ENCODE measurements around the gene ERFL.

ERFL gene

DNA sequence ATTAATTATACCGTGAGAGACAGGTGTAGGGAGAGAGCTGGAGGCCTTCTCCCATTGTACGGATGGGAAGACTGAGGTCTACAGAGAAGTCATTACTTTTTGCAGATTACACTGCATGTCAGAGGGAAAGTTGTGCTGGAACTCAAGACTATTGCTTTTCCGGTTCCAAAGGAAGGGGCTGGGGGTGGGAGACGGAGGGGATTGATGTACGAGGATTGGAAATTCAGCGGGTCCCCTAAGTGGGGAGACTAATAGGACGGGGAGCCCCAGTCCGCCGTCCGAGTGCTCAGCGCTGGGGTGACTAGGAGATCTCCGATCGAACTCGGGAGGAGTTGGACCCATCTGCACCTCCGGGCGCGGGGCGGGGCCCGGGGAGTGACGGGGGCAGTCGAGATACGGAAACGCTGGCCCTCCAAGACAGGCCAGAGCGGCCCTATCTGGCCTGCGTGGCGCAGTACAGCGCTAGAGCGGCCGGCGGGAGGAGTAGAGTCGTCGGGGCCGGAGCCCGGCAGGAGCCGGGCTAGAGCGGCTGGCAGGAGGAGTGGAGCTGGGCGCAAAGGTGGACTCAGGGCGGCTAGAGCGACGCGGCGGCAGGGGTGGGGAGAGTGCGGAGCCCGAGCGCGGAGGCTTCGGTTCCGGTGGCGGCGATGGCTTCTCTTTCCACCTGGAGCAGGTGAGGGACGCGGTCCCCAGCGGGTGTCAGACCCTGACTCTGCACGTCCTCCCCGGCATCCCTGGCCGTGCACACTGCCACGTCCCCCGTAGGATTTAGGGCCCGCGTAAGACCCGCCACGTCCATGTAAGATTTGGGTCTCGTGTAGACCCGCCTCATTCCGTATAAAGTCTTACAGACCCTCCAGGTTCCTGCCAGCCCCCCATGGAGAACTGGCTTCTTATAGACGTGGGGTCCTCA is 44.2 kb downstream of the ERFL start:
- Histone ChIP-seq H3K4me1 (ENCODE audit: insufficient read depth, insufficient read length) (peaks cover 2% of the 10 kb centered on the region), H3K9ac (ENCODE audit: insufficient read length, low read depth) (peak overlapping the region; percentile 91), H3K9me3 (ENCODE audit: insufficient read depth, low read length) (no peaks in the 10 kb centered on the region), H3K27me3 (ENCODE audit: insufficient read depth, insufficient read length) (peaks cover 26% of the 10 kb centered on the region), H3K4me3 (ENCODE audit: insufficient read length, low read depth) (peak overlapping the region; percentile 94), H3K36me3 (ENCODE audit: insufficient read depth, insufficient read length, low read length) (peaks cover 3% of the 10 kb centered on the region)
- no peak for TF ChIP-seq SUZ12 (IDR thresholded peaks at IDR 0.05; ENCODE audit: extremely low read depth, insufficient read depth, insufficient read length)
- no peak for TF ChIP-seq YY1 (IDR thresholded peaks at IDR 0.05; ENCODE audit: insufficient read depth, insufficient read length)
- no peak for TF ChIP-seq ZNF274 (IDR thresholded peaks at IDR 0.05; ENCODE audit: low read depth, low read length)
- peak; percentile 79 for DNase-seq (ENCODE audit: low read depth, low spot score)

- peak overlapping the region; percentile 65 for H3K4me3 ChIP-seq (ENCODE audit: insufficient read length, low read depth)
- peaks cover 26% of the 10 kb centered on the region for H3K27me3 ChIP-seq (ENCODE audit: insufficient read depth, insufficient read length)
- TF ChIP-seq SUZ12 (IDR thresholded peaks at IDR 0.05; ENCODE audit: extremely low read depth, insufficient read depth, insufficient read length), result no peak
- TF ChIP-seq ZNF274 (IDR thresholded peaks at IDR 0.05; ENCODE audit: low read depth, low read length), result no peak
- TF ChIP-seq YY1 (IDR thresholded peaks at IDR 0.05; ENCODE audit: insufficient read depth, insufficient read length), result no peak
- peaks cover 2% of the 10 kb centered on the region for H3K4me1 ChIP-seq (ENCODE audit: insufficient read depth, insufficient read length)
- DNase-seq (ENCODE audit: low read depth, low spot score), result no peak
- no peaks in the 10 kb centered on the region for H3K36me3 ChIP-seq (ENCODE audit: insufficient read depth, insufficient read length, low read length)
- H3K9me3 ChIP-seq (ENCODE audit: insufficient read depth, low read length), result no peaks in the 10 kb centered on the region
- peak overlapping the region; percentile 74 for H3K9ac ChIP-seq (ENCODE audit: insufficient read length, low read depth)
Measured at GRCh38 chr19:41883463-41883820, 44.8 kb downstream of the ERFL start.

DNA sequence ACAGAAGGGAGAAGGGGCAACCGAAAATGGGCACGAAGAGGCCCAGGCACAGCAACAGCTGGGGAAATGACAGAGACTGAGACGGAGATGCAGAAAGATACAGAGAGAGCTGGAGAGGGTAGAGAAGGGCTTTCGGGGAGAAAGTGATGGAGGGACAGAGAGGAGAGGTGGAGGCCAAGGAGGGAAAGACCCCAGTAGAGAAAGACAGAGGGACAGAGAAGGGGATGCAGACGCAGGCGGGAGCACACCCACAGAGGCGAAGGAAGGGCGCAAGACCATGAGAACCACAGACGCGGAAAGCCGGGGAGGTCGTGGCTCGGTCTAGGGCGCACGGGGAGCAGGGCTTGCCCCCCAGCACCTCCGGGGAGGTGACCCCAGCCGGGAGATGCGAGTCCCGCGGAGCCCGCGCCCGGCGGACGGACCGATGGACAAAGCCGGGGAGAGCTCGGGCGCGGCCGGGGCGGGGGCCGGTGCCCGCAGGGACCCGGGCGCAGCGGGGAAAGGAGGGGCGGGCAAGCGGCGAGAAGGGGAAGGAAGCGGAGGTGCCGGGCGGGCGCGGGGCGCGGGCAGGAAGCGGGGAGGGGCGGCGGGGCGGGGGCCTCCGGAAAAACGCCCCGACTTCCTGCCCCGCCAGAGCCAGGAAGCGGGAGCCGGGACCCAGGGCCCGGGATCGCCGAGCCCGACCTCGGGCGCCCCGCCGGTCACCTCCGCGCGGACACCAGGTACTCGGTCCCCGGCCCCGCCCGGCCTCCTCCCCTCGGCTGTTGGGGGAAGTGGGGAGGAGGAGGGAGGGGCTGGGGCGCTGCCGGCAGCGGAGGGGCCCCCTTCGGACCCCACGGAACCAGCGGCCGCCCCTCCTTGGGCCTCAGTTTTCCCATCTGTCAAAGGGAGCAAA is 45.4 kb downstream of the ERFL start, which contains the start of gene ARHGEF1:
Gene ARHGEF1 (plus strand): TSS at position 617 of the 895 bp plus-strand sequence. CDS start 4,899 bp downstream, outside the sequence.
- Histone ChIP-seq H3K4me1 (ENCODE audit: insufficient read depth, insufficient read length) (peaks cover 2% of the 10 kb centered on the region), H3K9ac (ENCODE audit: insufficient read length, low read depth) (peak within 1 kb of the TSS; percentile 76), H3K4me3 (ENCODE audit: insufficient read length, low read depth) (peak within 1 kb of the TSS; percentile 65), H3K9me3 (ENCODE audit: insufficient read depth, low read length) (no peaks in the 10 kb centered on the region), H3K36me3 (ENCODE audit: insufficient read depth, insufficient read length, low read length) (no peaks in the 10 kb centered on the region), H3K27me3 (ENCODE audit: insufficient read depth, insufficient read length) (peaks cover 26% of the 10 kb centered on the region)
- DNase-seq (ENCODE audit: low read depth, low spot score), result no peak
- TF ChIP-seq SUZ12 (IDR thresholded peaks at IDR 0.05; ENCODE audit: extremely low read depth, insufficient read depth, insufficient read length) (no peak), ZNF274 (IDR thresholded peaks at IDR 0.05; ENCODE audit: low read depth, low read length) (no peak), YY1 (IDR thresholded peaks at IDR 0.05; ENCODE audit: insufficient read depth, insufficient read length) (no peak)

DNA sequence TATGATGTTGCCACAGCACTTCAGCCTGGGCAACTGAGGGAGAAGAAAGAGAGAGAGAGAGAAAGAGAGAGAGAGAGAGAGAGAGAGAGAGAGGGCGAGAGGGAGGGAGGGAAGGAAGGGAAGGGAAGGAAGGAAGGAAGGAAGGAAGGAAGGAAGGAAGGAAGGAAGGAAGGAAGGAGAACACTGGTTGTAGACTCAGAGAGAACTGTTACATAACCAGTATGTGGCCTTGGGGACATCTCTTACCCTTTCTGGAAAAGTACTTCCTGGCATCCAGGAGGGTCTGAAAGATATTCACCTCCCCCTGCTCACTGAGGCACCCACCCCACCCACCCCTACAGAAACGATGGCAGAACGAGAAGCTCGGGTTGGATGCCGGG is 47.9 kb downstream of the ERFL start:
- Histone ChIP-seq H3K36me3 (ENCODE audit: insufficient read depth, insufficient read length, low read length) (no peaks in the 10 kb centered on the region), H3K27me3 (ENCODE audit: insufficient read depth, insufficient read length) (peaks cover 26% of the 10 kb centered on the region), H3K4me3 (ENCODE audit: insufficient read length, low read depth) (no peak overlapping the region), H3K4me1 (ENCODE audit: insufficient read depth, insufficient read length) (peaks cover 8% of the 10 kb centered on the region), H3K9me3 (ENCODE audit: insufficient read depth, low read length) (no peaks in the 10 kb centered on the region), H3K9ac (ENCODE audit: insufficient read length, low read depth) (no peak overlapping the region)
- no peak for TF ChIP-seq SUZ12 (IDR thresholded peaks at IDR 0.05; ENCODE audit: extremely low read depth, insufficient read depth, insufficient read length)
- TF ChIP-seq ZNF274 (IDR thresholded peaks at IDR 0.05; ENCODE audit: low read depth, low read length), result no peak
- no peak for TF ChIP-seq YY1 (IDR thresholded peaks at IDR 0.05; ENCODE audit: insufficient read depth, insufficient read length)
- no peak for DNase-seq (ENCODE audit: low read depth, low spot score)

DNA sequence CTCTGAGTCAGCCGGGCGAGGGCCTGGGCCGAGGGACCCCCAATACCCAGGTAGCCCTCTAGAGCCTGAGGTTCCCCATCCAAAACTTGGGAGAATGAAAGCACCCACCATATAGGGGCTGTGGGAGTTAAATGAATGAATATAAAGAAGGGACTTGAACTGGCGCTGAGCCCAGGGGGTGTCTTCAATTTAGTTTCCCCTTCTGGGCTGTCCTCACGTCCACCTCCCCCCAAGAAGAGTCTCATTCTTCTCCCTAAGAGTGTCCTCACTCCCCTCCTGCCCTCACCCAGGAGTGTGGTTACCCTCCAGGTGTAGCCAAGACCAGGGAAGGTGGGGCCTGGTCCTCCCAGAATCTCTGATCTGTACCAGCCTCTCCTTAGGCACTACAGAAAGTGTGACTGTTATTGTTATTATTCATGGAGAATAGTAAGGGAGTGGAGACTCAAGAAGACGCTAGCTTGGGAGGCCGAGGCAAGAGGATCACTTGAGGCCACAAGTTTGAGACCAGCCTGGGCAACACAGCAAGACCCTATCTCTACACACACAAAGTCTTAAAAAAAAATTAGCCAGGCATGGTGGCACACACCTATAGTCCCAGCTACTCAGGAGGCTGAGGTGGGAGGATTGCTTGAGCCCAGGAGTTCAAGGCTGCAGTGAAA is 48.5 kb downstream of the ERFL start:
- TF ChIP-seq SUZ12 (IDR thresholded peaks at IDR 0.05; ENCODE audit: extremely low read depth, insufficient read depth, insufficient read length) (no peak), ZNF274 (IDR thresholded peaks at IDR 0.05; ENCODE audit: low read depth, low read length) (no peak), YY1 (IDR thresholded peaks at IDR 0.05; ENCODE audit: insufficient read depth, insufficient read length) (no peak)
- Histone ChIP-seq H3K9ac (ENCODE audit: insufficient read length, low read depth) (no peak overlapping the region), H3K9me3 (ENCODE audit: insufficient read depth, low read length) (no peaks in the 10 kb centered on the region), H3K4me3 (ENCODE audit: insufficient read length, low read depth) (no peak overlapping the region), H3K4me1 (ENCODE audit: insufficient read depth, insufficient read length) (peaks cover 8% of the 10 kb centered on the region), H3K27me3 (ENCODE audit: insufficient read depth, insufficient read length) (peaks cover 26% of the 10 kb centered on the region), H3K36me3 (ENCODE audit: insufficient read depth, insufficient read length, low read length) (no peaks in the 10 kb centered on the region)
- no peak for DNase-seq (ENCODE audit: low read depth, low spot score)

DNA sequence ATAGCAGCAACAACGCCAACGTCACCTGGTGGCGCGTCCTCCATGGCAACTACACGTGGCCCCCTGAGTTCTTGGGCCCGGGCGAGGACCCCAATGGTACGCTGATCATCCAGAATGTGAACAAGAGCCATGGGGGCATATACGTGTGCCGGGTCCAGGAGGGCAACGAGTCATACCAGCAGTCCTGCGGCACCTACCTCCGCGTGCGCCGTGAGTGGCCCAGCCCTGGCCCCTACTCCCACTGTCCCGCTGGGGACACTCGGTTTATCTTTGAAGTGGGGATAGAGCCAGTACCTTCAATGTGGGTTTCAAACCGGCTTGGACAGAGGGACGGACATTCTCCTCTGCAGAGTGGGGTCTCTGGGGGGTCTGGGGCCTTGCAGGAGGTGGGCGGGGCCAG is 49.2 kb downstream of the ERFL start:
- DNase-seq (ENCODE audit: low read depth, low spot score), result no peak
- H3K4me1 ChIP-seq (ENCODE audit: insufficient read depth, insufficient read length), result peaks cover 8% of the 10 kb centered on the region

More for the DNA sequence above, 49.2 kb downstream of the ERFL start:
- no peak for TF ChIP-seq YY1 (IDR thresholded peaks at IDR 0.05; ENCODE audit: insufficient read depth, insufficient read length)
- no peak for TF ChIP-seq SUZ12 (IDR thresholded peaks at IDR 0.05; ENCODE audit: extremely low read depth, insufficient read depth, insufficient read length)
- no peak overlapping the region for H3K4me3 ChIP-seq (ENCODE audit: insufficient read length, low read depth)
- no peaks in the 10 kb centered on the region for H3K9me3 ChIP-seq (ENCODE audit: insufficient read depth, low read length)
- peaks cover 26% of the 10 kb centered on the region for H3K27me3 ChIP-seq (ENCODE audit: insufficient read depth, insufficient read length)
- no peak overlapping the region for H3K9ac ChIP-seq (ENCODE audit: insufficient read length, low read depth)
- H3K36me3 ChIP-seq (ENCODE audit: insufficient read depth, insufficient read length, low read length), result no peaks in the 10 kb centered on the region

Data from NT2/D1 (cell line).